HL-60 (cell line): ENCODE measurements around the gene BRIP1.

Source experiments
- CTCF ChIP-seq: IDR thresholded peaks from one replicate; pipeline ENCODE4 v1.5.1; 2011; ENCODE audit warnings: low read length, control low read depth, inconsistent platforms; ENCODE audit not compliant: insufficient read depth
- GABPA ChIP-seq: IDR thresholded peaks from 2 replicates; pipeline ENCODE4 v1.6.1; 2012; ENCODE audit warnings: low read depth
- POLR2AphosphoS5 ChIP-seq: IDR thresholded peaks from 2 replicates; pipeline ENCODE4 v1.6.1; 2012; ENCODE audit warnings: low read depth
- REST ChIP-seq: IDR thresholded peaks from 2 replicates; pipeline ENCODE4 v1.6.1; 2012; ENCODE audit warnings: low read depth; ENCODE audit not compliant: insufficient replicate concordance
- SPI1 ChIP-seq: IDR thresholded peaks from 2 replicates; pipeline ENCODE4 v1.6.1; 2012; ENCODE audit warnings: low read depth, mild to moderate bottlenecking, borderline replicate concordance

DNA sequence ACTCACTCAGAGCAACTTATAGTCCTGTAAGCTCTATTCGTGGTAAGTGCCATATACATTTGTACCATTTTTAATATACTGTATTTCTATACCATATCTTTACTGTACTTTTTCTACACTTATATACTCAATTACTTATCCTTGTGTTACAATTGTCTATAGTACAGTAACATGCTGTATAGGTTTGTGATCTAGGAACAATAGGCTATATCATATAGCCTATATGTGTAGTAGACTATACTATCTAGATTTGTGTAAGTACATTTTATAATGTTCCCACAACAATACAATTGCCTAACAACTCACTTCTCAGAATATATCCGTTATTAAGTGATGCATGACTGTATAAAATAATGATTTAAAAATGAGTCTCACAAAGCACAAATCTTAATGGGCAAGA is 149.0 kb downstream of the BRIP1 start:
- TF ChIP-seq CTCF = no peak
- TF ChIP-seq GABPA = no peak
- TF ChIP-seq REST = no peak
- no peak for TF ChIP-seq POLR2AphosphoS5
- no peak for TF ChIP-seq SPI1
